GM18873 (cell line): ENCODE results near the gene ANKRD35.
"Not testable (repeated sequence)": the region's sequence is repeated elsewhere in the genome, so short reads cannot be mapped to it uniquely, and the experiment has no call there.

Source experiments
- ATAC-seq: cut with Tn5 transposase; IDR thresholded peaks from one replicate; pipeline ENCODE4 v1.9.1; 2021; ENCODE audit warnings: mild to moderate bottlenecking, moderate library complexity, moderate number of reproducible peaks; ENCODE audit not compliant: unreplicated experiment, low FRiP score

The ANKRD35 gene

GRCh38 chr1:145818095-145818494 lies 67.6 kb downstream of the ANKRD35 start:
- ATAC-seq: not testable (repeated sequence)
